AG20443 (cell line): ENCODE results near the gene ADORA2A.

Source experiments
- DNase-seq: peaks from one replicate; pipeline ENCODE4 v3.0.0; 2012; ENCODE audit warnings: low spot score, mixed read lengths

ADORA2A gene

DNA sequence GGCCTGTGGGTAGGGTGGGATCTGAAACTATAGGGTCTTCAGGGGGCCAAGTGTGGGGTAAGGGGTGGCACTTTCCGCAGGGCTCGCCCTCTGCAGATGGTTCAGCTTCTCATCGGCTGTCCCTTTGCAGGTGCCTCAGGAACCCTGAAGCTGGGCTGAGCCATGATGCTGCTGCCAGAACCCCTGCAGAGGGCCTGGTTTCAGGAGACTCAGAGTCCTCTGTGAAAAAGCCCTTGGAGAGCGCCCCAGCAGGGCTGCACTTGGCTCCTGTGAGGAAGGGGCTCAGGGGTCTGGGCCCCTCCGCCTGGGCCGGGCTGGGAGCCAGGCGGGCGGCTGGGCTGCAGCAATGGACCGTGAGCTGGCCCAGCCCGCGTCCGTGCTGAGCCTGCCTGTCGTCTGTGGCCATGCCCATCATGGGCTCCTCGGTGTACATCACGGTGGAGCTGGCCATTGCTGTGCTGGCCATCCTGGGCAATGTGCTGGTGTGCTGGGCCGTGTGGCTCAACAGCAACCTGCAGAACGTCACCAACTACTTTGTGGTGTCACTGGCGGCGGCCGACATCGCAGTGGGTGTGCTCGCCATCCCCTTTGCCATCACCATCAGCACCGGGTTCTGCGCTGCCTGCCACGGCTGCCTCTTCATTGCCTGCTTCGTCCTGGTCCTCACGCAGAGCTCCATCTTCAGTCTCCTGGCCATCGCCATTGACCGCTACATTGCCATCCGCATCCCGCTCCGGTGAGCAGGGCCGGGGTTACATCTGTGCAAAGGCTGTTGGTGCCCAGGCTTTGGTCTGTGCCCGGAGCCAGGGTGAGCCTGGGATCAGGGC lies 5.8 kb downstream of the ADORA2A start:
- no peak for DNase-seq

DNA sequence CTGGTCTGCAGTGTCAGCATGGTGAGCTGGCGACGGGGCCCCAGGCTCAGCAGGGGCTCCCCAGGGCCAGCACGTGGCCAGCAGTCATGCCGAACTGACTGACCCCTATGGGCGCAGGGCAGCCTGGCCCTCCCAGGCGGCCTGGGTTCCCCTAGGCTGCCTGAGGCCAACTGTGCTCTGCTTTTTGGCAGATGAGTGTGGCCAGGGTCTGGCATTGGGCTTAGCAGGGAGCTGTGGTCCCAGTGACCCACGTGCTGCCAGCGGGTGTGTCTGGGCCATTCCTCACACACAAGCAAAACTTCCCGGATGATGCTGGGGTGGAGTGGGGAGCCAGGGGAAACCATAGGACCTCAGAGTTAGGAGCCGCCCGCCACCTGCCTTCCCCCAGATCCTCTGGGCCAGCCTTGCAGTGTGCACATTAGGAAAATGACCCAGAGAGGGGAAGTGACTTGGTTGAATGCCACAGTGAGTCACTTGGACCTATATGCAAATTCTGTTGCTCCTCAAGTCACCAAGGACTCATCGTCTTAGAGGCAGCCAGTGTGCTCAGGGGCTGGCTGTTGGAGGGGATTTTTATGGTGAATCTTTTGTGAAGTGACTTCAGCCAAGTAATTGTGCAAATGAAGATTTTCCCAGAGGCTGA lies 6.5 kb downstream of the ADORA2A start:
- peak; percentile 61 for DNase-seq

DNA sequence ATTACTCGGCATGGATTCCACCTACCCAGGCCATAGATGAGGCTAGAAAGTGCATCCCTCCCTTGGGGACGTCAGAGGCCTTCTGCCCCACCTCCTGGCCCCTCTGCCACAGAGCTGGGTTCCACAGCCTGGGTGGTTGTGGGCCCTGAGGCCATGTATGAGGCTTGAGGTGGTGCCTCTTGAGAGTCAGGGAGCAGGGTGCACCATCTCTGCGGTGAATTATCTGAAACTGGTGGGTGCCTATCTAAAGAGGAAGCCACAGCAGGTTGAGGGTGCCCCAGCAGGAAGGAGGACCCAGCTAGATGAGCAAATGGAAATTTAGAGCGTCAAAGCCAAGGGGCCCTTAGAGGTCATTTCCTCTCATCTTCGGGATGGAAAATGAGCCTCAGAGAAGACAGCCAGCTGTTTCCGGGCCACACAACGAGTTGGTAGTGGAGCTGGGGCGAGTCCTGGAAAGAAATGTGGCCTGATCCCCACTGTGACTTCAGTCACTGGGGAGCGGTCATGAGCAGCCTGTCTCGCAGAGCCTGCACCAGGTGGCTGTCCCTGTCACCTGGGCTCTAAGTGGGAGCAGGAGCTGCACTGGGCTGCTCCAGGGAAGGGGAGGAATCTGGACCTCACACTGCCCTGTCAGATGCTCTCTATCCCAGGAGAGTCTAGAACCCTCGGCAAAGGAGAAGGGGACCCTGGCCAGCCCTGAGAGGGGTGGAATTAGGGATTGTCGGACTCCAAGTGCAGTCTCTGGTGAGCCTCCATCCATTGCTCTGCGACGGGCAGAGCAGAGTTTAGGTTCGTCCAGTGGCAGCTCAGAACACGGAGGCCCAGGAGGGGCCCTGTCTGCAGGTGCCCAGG lies 7.3 kb downstream of the ADORA2A start:
- no peak for DNase-seq

DNA sequence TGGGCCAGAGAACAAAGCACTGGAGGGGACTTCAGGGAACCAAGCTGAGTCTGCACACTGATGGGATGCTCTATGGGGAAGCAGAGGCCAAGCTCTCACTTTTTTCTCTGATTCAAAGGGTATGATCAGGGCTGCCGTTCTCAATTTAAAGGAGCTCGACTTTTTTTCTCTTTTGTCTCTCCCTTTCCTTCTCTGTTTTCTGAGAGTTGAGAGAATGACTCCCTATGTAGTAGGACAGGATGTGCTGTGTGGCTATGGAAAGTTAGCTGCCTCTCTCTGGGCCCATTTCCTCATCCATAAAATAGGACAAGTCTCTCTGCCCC lies 7.9 kb downstream of the ADORA2A start:
- DNase-seq, result no peak

DNA sequence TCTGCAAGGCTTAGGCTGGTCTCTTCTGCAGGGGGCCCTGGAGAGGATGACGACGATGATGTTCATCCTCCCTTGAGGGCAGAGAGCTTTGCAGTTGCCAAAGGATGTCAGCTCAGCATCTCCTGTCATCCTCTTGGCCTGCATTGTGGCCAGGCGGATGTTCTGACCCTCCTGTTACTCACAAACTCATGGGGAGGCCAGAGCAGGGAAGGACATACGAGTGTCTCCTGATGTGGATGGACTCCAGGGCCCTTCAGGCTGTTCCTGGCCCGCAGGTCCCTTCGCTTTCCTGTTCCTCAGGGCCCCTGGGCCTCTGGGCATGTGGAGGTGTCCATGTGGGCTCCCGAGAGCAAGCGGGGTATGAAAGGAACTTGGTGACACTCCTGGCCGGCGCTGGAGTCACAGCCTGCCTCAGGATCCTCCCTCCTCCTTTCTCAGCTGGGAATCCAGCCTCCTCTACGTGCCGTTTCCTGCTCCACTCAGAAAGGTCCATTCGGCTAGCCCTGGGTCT lies 8.5 kb downstream of the ADORA2A start:
- peak; percentile 73 for DNase-seq

DNA sequence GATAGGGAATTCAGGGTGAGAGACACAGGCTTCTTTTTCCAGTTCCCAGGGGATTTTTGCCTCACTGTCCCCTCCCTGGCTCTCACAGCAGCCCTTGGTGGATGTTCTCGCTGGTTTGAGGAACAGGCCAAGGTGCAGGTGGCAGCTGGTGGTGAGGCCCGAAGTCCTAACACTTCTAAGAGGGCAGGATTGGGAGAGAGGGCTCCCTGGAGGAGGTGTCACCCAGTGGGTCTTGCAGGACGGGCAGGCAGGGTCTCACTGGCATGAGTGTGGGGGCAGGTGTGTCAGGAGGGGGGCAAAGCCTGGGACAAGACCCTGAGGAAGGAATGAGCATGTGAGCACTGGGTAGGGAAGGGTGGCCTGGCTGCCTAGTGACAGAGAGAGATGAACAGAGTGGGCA lies 9.2 kb downstream of the ADORA2A start:
- DNase-seq, result no peak

DNA sequence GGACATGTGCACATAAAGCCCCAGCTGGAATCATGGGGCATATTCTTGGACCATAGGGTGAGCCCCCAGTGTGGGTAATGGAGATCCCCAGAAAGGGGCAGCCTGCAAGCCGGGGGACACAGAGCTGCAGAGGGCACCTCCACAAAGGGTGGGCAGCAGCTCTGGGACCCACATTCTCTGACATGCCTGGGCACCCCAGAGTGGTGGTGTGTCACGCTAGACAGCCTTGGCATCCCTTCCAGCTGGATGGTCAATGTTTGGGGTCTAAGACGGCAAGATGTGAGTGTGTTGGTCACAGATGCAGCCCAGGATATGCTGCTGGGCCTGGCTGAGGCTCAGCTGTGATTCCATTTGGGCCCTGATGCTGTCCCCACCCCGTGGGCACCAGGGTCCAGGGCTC lies 9.7 kb downstream of the ADORA2A start:
- DNase-seq, result no peak

DNA sequence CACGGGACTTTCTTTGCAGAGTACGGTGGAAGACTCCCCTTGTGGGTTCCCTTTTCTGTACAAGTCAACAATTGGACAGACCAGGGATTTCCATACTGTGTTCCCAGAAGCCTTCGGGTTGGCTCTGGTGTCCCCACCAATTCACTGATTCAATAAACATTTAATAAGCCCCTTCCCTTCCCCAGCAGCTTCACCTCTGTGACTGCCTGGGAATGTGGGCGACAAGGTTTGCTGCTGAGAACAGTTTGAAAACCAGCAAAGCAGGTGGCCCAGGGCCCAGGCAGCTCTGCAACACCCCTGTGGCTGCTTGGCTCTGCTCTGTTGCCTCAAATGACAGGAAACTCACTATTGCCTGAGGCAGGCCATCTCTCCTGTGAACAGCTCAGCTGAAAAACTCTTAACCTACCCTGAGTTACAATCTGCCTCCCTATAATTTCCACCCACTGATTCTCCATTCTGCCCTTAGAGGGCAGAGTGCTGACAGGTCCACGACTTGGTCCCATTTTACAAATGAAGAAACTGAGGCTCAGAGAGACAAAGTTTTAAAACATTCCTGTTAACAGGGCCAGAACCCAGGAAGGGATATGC lies 10.4 kb downstream of the ADORA2A start:
- DNase-seq, result no peak

DNA sequence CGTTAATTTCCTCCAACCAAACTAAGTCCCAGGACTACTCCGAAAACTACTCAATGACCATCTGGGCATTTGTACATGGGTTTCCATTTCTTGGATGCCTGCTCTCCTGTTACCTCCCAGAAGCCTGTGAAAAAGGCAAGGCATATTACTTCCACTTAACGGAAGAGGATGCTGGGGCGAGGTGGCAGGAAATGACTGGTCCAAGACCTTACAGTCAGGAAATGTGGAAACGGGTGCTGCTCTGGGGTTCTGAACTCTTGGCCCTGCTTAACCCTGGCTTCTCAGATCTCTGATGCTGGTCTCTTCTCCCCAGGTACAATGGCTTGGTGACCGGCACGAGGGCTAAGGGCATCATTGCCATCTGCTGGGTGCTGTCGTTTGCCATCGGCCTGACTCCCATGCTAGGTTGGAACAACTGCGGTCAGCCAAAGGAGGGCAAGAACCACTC lies 12.9 kb downstream of the ADORA2A start:
- no peak for DNase-seq

DNA sequence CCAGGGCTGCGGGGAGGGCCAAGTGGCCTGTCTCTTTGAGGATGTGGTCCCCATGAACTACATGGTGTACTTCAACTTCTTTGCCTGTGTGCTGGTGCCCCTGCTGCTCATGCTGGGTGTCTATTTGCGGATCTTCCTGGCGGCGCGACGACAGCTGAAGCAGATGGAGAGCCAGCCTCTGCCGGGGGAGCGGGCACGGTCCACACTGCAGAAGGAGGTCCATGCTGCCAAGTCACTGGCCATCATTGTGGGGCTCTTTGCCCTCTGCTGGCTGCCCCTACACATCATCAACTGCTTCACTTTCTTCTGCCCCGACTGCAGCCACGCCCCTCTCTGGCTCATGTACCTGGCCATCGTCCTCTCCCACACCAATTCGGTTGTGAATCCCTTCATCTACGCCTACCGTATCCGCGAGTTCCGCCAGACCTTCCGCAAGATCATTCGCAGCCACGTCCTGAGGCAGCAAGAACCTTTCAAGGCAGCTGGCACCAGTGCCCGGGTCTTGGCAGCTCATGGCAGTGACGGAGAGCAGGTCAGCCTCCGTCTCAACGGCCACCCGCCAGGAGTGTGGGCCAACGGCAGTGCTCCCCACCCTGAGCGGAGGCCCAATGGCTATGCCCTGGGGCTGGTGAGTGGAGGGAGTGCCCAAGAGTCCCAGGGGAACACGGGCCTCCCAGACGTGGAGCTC lies 13.5 kb downstream of the ADORA2A start:
- DNase-seq, result no peak

DNA sequence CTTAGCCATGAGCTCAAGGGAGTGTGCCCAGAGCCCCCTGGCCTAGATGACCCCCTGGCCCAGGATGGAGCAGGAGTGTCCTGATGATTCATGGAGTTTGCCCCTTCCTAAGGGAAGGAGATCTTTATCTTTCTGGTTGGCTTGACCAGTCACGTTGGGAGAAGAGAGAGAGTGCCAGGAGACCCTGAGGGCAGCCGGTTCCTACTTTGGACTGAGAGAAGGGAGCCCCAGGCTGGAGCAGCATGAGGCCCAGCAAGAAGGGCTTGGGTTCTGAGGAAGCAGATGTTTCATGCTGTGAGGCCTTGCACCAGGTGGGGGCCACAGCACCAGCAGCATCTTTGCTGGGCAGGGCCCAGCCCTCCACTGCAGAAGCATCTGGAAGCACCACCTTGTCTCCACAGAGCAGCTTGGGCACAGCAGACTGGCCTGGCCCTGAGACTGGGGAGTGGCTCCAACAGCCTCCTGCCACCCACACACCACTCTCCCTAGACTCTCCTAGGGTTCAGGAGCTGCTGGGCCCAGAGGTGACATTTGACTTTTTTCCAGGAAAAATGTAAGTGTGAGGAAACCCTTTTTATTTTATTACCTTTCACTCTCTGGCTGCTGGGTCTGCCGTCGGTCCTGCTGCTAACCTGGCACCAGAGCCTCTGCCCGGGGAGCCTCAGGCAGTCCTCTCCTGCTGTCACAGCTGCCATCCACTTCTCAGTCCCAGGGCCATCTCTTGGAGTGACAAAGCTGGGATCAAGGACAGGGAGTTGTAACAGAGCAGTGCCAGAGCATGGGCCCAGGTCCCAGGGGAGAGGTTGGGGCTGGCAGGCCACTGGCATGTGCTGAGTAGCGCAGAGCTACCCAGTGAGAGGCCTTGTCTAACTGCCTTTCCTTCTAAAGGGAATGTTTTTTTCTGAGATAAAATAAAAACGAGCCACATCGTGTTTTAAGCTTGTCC lies 14.3 kb downstream of the ADORA2A start:
- DNase-seq, result no peak

DNA sequence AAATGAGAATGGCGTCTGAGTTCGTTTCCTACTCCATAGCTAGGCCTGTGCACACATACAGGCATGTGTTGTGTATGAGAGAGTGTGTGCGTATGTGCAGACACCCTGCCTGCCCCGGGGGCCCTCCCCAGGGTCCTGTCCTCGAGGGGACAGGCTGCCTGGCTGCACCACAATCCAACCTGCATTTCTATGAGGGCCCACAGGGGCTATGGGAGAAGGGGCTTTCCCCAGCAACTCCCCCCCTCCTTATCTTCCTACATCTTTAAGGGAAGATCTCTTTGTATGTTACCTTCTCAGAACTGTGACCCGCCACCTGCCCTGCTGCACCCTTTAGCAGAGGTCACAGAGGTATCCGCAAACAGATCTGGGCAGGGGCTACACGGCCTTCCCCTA lies 14.9 kb downstream of the ADORA2A start:
- no peak for DNase-seq

DNA sequence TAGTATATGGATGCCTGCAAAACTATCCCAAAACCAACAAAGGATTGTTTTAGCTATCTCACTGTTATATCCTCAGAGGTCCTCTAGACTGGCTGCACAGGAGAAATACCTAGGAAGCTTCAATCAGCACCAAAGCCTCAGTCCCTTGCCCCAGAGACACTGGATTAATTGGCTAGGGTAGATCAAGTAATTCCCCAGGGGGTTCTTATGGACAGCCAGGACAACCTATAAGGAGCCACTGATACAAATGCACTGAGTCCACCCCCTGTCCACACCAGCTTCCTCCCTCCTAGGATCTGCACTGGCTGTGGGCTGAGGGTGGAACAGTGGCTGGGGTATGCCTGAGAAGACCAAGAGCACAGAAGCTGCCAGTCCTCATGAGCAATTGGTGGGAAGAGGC lies 16.3 kb downstream of the ADORA2A start:
- DNase-seq, result no peak

DNA sequence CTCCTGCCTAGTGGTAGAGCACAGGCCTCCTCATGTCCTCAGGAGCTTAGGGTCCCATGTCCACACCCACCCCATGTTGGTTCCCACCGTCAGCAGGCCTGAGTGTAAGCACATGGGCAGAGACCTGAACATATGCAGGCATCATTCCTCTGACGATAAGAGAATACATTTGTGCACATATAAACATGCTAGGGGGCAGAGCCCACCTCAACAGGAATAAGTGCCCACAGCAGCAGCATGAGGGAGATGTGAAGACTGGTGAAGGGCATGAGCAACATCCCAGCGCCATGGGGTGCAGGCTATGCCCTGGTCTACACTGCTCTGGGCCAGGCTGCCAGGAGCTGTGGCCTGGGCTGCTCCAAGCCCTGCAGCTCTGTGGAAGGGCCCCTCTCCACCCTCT lies 16.9 kb downstream of the ADORA2A start:
- DNase-seq, result no peak

DNA sequence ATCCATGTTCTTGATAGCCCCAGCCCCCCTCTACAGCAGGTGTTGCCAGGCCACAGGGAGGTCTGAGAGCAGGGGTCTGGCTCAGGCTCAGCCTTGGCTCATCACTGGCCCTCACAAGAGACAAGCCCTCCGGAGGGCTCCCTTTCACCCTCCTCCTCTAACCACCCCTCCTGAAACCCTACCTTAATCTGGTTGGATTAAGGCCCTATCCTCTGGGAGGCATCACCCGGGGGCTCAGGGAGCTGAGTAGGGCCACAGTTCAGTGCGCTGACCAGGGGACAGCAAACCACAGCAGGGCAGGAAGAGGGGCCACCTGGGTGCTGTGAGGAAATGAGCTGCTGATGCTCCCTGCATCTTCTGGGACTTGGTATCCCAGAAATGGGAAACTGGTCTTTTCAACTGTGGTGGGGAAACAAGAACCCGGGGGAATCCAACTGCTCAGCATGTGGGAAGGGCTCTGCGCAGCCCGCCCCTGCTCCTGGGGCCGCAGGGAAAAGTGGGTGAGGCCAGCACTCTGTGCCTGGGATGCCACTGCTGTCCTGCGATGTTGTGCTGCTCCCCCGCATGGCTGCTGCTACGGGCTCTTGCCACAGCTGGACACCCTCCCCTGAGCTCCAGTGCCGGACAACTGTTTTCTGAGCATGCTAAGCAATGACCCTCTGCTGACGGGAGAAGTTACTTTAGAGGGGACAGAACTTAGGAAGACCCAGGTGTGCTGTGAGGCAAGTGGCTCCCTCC lies 17.5 kb downstream of the ADORA2A start:
- no peak for DNase-seq

DNA sequence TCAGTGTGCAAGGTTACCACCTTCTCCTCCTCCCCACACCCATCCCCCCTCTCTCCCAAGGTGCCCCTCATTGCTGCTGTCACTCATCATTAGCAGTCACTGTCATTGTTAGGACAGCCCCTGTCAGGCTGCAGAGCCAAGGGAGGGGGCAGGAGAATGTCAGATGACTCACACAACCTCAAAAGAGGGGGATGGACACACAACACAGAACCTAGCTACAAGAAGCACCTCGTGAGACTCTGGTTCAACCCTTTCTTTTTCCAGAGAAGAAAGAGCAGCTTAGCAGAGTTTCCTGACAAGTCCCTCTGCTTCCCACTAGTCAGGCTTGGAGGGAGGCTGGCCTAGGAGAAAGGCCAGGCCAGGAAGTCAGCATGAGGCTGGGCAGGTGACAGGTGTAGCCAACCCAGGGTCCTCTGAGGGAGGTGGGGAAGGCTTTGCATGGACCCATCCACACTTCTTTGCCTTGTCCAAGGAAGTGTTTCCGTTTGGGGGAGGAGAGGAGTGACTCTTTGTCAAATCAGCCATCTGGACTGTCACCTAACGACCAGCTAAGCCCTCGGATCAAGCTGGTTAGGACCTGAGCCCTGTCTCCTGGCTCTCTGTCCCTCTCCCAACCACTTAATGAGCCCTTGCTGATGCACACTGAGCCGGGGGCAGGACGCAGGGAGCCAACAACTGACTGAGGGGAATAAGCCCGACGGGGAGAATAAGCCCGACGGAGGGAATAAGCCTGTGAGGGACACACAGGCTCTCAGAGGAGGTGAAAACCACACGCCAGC lies 18.3 kb downstream of the ADORA2A start:
- no peak for DNase-seq

DNA sequence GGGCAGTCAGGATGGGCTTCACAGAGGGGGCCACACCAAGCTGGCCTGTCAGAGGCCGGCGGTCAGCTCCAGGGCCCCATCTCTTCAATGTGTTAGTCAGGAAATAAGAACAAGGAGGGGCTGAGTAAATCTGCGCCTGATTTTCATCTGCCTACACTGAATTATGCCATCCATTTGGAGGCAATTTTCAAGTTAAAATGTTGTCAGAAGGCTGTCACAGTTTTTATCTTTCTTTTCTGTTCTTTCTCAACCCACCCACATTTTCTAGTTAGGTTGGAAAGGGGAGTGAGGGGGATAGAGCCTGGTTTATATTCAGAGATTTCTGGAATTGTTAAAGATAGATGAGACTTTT lies 18.8 kb downstream of the ADORA2A start:
- no peak for DNase-seq

DNA sequence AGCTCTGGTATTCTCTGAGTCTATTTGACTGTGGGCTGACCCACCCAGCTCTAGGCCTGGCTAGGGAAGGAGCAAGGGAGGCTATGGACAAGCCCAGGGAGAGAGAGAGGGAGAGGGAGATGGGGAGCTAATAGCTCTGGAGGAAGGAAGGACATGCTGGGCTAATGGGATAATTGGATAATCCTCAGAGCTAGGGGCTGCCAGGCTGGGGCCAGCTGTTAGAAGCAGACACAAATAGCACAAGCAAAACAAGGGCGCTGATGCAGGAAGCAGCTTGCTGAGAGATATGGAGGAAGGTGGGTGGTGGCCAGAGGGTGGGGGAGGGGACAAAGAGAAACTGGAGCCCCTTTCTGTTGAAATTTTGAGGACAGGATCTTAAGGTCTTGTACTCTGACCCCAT lies 23.2 kb downstream of the ADORA2A start:
- no peak for DNase-seq

DNA sequence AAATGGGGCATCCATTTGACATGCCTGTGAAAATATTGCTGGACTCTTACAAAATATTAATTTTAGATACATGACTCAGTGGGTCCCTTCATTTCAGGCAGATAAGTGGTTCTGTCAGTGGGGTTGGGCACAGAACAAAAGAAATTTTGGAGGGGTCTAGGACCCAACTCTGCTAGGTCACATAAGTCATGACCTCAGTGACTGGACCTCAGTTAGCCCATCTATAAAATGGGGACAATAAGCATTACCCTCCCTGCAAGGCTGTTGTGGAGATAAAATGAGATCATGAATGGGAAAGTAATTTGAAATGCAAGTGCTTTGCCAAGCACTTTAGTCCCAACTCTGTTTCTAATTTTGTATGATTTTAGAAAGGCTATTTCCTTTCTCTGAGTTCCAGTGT lies 23.8 kb downstream of the ADORA2A start:
- DNase-seq, result no peak
